SK-N-MC (cell line): ENCODE measurements around the gene ERBB4.

Source experiments
- EZH2 ChIP-seq: fragments of 200-600 bp; sonication (generic); IDR thresholded peaks from one replicate; pipeline ENCODE4 v1.6.1; 2017; ENCODE audit warnings: antibody characterized with exemption
- FOXP2 ChIP-seq: optimal IDR thresholded peaks from 2 replicates; pipeline ENCODE3; 2011; ENCODE audit warnings: mild to moderate bottlenecking, moderate library complexity; ENCODE audit not compliant: insufficient read depth; ENCODE audit errors: extremely low read length, control extremely low read depth
- POLR2AphosphoS5 ChIP-seq: IDR thresholded peaks from 2 replicates; pipeline ENCODE4 v1.6.1; 2012; ENCODE audit warnings: mild to moderate bottlenecking, low read depth, low read length, borderline replicate concordance

DNA sequence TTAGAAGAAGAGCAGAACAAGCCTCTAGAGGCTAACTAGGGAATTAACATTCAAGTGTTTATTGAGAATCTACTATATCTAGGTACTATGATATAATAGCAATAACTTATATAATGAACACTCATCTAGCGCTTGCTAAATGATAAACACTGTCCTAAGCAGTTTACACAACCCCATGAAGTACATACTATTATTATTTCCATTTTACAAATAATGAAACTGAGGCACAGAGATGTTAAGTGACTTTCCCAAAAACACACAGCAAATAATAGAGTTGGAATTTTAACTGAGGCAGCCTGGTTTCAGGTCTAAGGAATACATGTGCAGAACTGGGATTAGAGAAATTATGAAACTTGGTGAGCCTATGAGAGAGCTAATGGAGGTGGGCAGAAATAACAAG, 1088.8 kb downstream of the ERBB4 start:
- no peak for TF ChIP-seq POLR2AphosphoS5
- TF ChIP-seq EZH2 = no peak
- TF ChIP-seq FOXP2 = no peak
